ENCODE measurements around the gene AAK1. TPM values are rescaled to one million over a fixed set of nuclear protein-coding genes. Genes with fewer than 3 reads are reported as not detected.

AAK1 gene
- total RNA-seq, 1 experiment from 2014 or later = 35.6 TPM

DNA sequence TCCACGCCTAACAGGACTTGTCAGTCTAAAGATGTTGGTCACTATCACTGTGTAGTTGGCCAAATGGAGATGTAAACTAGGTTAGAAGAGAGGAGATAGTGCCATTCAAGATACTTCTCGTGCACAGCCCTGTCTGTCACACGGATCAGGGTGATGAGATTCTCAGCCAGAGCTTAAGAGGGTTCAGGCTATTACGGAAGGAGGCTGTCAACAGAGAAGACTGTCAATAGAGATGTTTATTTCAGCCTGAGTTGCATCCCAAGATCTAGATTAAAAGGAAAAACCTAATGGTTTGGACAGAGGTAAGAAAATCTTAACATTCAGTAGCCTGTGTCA lies 83.4 kb downstream of the AAK1 start (continued):
- TF ChIP-seq, protein P1, sequence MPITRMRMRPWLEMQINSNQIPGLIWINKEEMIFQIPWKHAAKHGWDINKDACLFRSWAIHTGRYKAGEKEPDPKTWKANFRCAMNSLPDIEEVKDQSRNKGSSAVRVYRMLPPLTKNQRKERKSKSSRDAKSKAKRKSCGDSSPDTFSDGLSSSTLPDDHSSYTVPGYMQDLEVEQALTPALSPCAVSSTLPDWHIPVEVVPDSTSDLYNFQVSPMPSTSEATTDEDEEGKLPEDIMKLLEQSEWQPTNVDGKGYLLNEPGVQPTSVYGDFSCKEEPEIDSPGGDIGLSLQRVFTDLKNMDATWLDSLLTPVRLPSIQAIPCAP (CRISPR knock-in tag; IDR thresholded peaks at IDR 0.05) = no peak
- no peak for TF ChIP-seq FOXK1 (CRISPR knock-in tag; IDR thresholded peaks at IDR 0.05)
- no peak for TF ChIP-seq NFYB (CRISPR knock-in tag; conservative IDR thresholded peaks at IDR 0.05; ENCODE audit: low read depth)
- no peak for TF ChIP-seq SP1 (CRISPR knock-in tag; conservative IDR thresholded peaks at IDR 0.05)
- TF ChIP-seq HMGA2 (CRISPR knock-in tag; IDR thresholded peaks at IDR 0.05) = no peak
- no peak for TF ChIP-seq ZNF416 (CRISPR knock-in tag; IDR thresholded peaks at IDR 0.05)

DNA sequence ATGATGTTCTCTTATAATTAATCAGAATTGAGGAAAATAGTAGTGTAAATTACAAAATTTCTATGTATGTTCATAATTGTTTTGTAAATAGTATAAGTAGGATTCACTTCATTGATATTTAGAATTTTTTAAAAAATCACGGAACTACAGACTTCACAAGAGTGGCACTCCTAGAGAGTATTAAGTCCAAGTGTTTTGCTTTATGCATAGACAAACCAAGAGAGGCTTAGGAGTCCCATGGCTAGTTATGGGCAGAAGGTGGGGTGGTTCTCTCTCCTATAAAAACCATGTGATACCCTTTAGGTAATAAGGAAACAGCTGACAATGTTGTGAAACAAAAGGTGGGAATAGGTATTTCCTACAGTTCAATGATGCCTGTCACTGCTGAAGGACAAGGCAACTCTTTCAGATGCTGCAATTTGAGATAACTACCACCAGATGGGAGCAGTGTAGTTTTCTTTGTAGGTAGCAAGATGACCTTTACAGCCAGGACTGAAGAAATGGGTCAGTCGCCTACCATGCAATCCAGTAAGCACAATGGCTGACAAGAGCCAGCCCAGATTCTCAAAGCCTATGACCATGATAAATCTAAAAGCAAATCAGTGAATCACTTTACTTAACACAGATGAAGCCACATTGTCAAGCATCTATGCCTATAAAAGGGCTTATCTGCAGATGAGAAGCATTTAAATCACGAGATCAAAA lies 83.9 kb downstream of the AAK1 start:
- H3K27me3 Mint-ChIP-seq (ENCODE audit: low read depth) = no peaks in the 10 kb centered on the region
- ChIA-PET CTCF (interaction anchor here (1.2 to 2.4 kb wide), 3 partner anchors 157 to 184 kb away, joined by 3 to 12 read pairs (median 3); no protein-coding TSS in a partner anchor), POLR2A (no interaction called here)
- no peak for TF ChIP-seq NR3C1 (CRISPR knock-in tag; conservative IDR thresholded peaks at IDR 0.05; ENCODE audit: low read depth)
- TF ChIP-seq, protein P2, sequence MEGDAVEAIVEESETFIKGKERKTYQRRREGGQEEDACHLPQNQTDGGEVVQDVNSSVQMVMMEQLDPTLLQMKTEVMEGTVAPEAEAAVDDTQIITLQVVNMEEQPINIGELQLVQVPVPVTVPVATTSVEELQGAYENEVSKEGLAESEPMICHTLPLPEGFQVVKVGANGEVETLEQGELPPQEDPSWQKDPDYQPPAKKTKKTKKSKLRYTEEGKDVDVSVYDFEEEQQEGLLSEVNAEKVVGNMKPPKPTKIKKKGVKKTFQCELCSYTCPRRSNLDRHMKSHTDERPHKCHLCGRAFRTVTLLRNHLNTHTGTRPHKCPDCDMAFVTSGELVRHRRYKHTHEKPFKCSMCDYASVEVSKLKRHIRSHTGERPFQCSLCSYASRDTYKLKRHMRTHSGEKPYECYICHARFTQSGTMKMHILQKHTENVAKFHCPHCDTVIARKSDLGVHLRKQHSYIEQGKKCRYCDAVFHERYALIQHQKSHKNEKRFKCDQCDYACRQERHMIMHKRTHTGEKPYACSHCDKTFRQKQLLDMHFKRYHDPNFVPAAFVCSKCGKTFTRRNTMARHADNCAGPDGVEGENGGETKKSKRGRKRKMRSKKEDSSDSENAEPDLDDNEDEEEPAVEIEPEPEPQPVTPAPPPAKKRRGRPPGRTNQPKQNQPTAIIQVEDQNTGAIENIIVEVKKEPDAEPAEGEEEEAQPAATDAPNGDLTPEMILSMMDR (IDR thresholded peaks at IDR 0.05) = peak; percentile 23; the same call in 1 of the 2 replicates
- TF ChIP-seq GABPB1 (CRISPR knock-in tag; IDR thresholded peaks at IDR 0.05) = peak; percentile 64; the same call in 1 of the 2 replicates
- no peak for TF ChIP-seq FOXJ3 (CRISPR knock-in tag; IDR thresholded peaks at IDR 0.05; ENCODE audit: borderline replicate concordance)
- TF ChIP-seq ZNF263 (CRISPR knock-in tag; IDR thresholded peaks at IDR 0.05; ENCODE audit: low read depth) = no peak
- no peak for TF ChIP-seq ATF1 (CRISPR knock-in tag; IDR thresholded peaks at IDR 0.05)
- no peak for TF ChIP-seq ZNF317 (CRISPR knock-in tag; IDR thresholded peaks at IDR 0.05; ENCODE audit: borderline replicate concordance, low read depth)
- DNase-seq (ENCODE audit: low spot score) (peak; percentile 18), ATAC-seq (peak; percentile 98)
- peak overlapping the region; percentile 50 for H3K27ac Mint-ChIP-seq
- H3K36me3 Mint-ChIP-seq = no peaks in the 10 kb centered on the region
- no peaks in the 10 kb centered on the region for H3K9me3 Mint-ChIP-seq
- H3K4me1 Mint-ChIP-seq = peaks cover 4% of the 10 kb centered on the region
- H3K4me3 Mint-ChIP-seq = no peak overlapping the region

DNA sequence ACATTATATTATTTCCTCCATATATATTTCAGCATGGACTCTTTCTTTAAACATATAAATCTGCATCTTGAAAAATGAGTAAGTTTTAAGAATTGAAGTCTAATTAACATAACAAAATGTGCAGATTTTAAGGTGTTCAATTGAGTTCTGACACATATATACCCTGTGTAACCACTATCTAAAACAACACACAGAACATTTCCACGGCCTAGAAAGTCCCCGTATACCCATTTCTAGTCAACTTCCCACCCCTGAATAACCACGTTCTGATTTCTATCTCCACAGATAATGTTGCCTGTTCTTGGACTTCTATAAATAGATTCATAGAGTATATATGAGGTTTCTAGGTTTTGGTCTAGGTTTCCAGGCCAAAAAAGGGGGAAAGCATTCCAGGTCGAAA lies 87.5 kb downstream of the AAK1 start:
- no peaks in the 10 kb centered on the region; the same call in 1 of the 2 replicates for H3K36me3 Mint-ChIP-seq
- H3K4me3 Mint-ChIP-seq = no peak overlapping the region
- no peaks in the 10 kb centered on the region for H3K27me3 Mint-ChIP-seq (ENCODE audit: low read depth)
- TF ChIP-seq ETV6 (CRISPR knock-in tag; IDR thresholded peaks at IDR 0.05) = no peak
- TF ChIP-seq ZNF121 (CRISPR knock-in tag; IDR thresholded peaks at IDR 0.05) = no peak
- TF ChIP-seq, protein P3, sequence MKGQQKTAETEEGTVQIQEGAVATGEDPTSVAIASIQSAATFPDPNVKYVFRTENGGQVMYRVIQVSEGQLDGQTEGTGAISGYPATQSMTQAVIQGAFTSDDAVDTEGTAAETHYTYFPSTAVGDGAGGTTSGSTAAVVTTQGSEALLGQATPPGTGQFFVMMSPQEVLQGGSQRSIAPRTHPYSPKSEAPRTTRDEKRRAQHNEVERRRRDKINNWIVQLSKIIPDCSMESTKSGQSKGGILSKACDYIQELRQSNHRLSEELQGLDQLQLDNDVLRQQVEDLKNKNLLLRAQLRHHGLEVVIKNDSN (CRISPR knock-in tag; IDR thresholded peaks at IDR 0.05) = no peak
- TF ChIP-seq ZNF219 (CRISPR knock-in tag; IDR thresholded peaks at IDR 0.05; ENCODE audit: borderline replicate concordance) = no peak
- POLR2A ChIA-PET = no interaction called here
- peaks cover 4% of the 10 kb centered on the region for H3K4me1 Mint-ChIP-seq
- no peaks in the 10 kb centered on the region for H3K9me3 Mint-ChIP-seq
- ATAC-seq (no peak), DNase-seq (ENCODE audit: low spot score) (no peak)
- CTCF ChIA-PET = interaction anchor here (1.0 kb wide), 1 partner anchor 9 kb away, joined by 4 read pairs; no protein-coding TSS in a partner anchor
- no peak overlapping the region for H3K27ac Mint-ChIP-seq

DNA sequence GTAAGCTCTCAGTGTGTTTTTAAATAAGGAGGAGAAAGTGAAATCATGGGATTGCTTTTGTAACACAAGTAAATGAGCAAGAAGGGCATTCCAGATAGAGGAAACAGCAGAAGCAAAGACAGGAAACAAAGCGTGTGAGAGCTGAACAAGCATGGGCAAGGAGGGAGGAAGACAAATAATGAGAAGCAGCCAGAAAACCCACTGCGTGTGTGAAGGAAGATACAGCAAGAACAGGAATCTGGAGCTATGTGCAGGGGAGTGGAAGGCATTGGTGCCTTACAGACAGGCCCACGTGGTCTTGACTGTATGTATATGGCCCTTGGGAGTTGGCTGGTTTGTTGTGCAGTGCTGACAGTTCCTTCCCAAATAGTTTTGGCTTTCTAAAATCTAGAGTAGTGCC lies 88.6 kb downstream of the AAK1 start:
- CTCF ChIA-PET = interaction anchor here (0.9 to 3.2 kb wide), 3 partner anchors 9 to 262 kb away, joined by 4 to 26 read pairs (median 5); no protein-coding TSS in a partner anchor
- H3K36me3 Mint-ChIP-seq = no peaks in the 10 kb centered on the region; the same call in 1 of the 2 replicates
- ATAC-seq = no peak
- no peak overlapping the region for H3K4me3 Mint-ChIP-seq
- no peaks in the 10 kb centered on the region for H3K27me3 Mint-ChIP-seq (ENCODE audit: low read depth)
- peak overlapping the region; percentile 15 for H3K27ac Mint-ChIP-seq
- no peak for DNase-seq (ENCODE audit: low spot score)
- H3K4me1 Mint-ChIP-seq = peaks cover 3% of the 10 kb centered on the region
- H3K9me3 Mint-ChIP-seq = no peaks in the 10 kb centered on the region
- POLR2A ChIA-PET = no interaction called here
- TF ChIP-seq ZNF121 (CRISPR knock-in tag; IDR thresholded peaks at IDR 0.05) (no peak), ZNF317 (CRISPR knock-in tag; IDR thresholded peaks at IDR 0.05; ENCODE audit: borderline replicate concordance, low read depth) (no peak), OVOL2 (CRISPR knock-in tag; IDR thresholded peaks at IDR 0.05; ENCODE audit: borderline replicate concordance) (no peak), IRF2 (CRISPR knock-in tag; IDR thresholded peaks at IDR 0.05; ENCODE audit: borderline replicate concordance, low read depth) (no peak)
- TF ChIP-seq, protein P4, sequence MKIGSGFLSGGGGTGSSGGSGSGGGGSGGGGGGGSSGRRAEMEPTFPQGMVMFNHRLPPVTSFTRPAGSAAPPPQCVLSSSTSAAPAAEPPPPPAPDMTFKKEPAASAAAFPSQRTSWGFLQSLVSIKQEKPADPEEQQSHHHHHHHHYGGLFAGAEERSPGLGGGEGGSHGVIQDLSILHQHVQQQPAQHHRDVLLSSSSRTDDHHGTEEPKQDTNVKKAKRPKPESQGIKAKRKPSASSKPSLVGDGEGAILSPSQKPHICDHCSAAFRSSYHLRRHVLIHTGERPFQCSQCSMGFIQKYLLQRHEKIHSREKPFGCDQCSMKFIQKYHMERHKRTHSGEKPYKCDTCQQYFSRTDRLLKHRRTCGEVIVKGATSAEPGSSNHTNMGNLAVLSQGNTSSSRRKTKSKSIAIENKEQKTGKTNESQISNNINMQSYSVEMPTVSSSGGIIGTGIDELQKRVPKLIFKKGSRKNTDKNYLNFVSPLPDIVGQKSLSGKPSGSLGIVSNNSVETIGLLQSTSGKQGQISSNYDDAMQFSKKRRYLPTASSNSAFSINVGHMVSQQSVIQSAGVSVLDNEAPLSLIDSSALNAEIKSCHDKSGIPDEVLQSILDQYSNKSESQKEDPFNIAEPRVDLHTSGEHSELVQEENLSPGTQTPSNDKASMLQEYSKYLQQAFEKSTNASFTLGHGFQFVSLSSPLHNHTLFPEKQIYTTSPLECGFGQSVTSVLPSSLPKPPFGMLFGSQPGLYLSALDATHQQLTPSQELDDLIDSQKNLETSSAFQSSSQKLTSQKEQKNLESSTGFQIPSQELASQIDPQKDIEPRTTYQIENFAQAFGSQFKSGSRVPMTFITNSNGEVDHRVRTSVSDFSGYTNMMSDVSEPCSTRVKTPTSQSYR (CRISPR knock-in tag; IDR thresholded peaks at IDR 0.05) = no peak
- TF ChIP-seq, protein P5, sequence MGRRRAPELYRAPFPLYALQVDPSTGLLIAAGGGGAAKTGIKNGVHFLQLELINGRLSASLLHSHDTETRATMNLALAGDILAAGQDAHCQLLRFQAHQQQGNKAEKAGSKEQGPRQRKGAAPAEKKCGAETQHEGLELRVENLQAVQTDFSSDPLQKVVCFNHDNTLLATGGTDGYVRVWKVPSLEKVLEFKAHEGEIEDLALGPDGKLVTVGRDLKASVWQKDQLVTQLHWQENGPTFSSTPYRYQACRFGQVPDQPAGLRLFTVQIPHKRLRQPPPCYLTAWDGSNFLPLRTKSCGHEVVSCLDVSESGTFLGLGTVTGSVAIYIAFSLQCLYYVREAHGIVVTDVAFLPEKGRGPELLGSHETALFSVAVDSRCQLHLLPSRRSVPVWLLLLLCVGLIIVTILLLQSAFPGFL (CRISPR knock-in tag; IDR thresholded peaks at IDR 0.05; ENCODE audit: borderline replicate concordance) = no peak
- TF ChIP-seq, protein P6, sequence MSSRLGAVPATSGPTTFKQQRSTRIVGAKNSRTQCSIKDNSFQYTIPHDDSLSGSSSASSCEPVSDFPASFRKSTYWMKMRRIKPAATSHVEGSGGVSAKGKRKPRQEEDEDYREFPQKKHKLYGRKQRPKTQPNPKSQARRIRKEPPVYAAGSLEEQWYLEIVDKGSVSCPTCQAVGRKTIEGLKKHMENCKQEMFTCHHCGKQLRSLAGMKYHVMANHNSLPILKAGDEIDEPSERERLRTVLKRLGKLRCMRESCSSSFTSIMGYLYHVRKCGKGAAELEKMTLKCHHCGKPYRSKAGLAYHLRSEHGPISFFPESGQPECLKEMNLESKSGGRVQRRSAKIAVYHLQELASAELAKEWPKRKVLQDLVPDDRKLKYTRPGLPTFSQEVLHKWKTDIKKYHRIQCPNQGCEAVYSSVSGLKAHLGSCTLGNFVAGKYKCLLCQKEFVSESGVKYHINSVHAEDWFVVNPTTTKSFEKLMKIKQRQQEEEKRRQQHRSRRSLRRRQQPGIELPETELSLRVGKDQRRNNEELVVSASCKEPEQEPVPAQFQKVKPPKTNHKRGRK (CRISPR knock-in tag; IDR thresholded peaks at IDR 0.05; ENCODE audit: borderline replicate concordance) = no peak
